Myocyte (in vitro differentiated cells): ENCODE results near the gene IL4R. TPM values are rescaled to one million over a fixed set of nuclear protein-coding genes. Genes with fewer than 3 reads are reported as not detected.
"Not testable (repeated sequence)": the region's sequence is repeated elsewhere in the genome, so short reads cannot be mapped to it uniquely, and the experiment has no call there.

Experiments
- DNase-seq: peaks from one replicate; pipeline ENCODE4 v3.0.0-alpha.2; 2012; ENCODE audit warnings: low read depth
- total RNA-seq: library from RNA; depleted of rRNA; stranded (reverse); fragments of >200 nt; gene quantifications from 2 replicates; pipeline ENCODE4 v1.2.3, GENCODE V29; 2014

Gene IL4R
- total RNA-seq, 1 donor from 2014 or later, result 9.4 TPM

GRCh38 chr16:27401768-27402568 is 88.2 kb downstream of the IL4R start, which contains the start of gene IL21R:
Gene IL21R (plus strand): TSS chr16:27402174. CDS start chr16:27430072, 27,898 bp downstream.
- DNase-seq, result peak; percentile 98

GRCh38 chr16:27402569-27402963 is 88.8 kb downstream of the IL4R start:
- no peak for DNase-seq

GRCh38 chr16:27402964-27403600 is 89.3 kb downstream of the IL4R start:
- peak; percentile 34 for DNase-seq

- DNase-seq, result no peak
Measured at GRCh38 chr16:27403601-27403992, 89.8 kb downstream of the IL4R start.

GRCh38 chr16:27404163-27404823 is 90.5 kb downstream of the IL4R start:
- DNase-seq, result no peak

- DNase-seq, result no peak
Measured at GRCh38 chr16:27405546-27406451, 92.0 kb downstream of the IL4R start.

- DNase-seq, result no peak
Measured at GRCh38 chr16:27406511-27407128, 92.8 kb downstream of the IL4R start.

- no peak for DNase-seq
Measured at GRCh38 chr16:27407133-27407532, 93.4 kb downstream of the IL4R start.

- peak; percentile 38 for DNase-seq
Measured at GRCh38 chr16:27408012-27408601, 94.3 kb downstream of the IL4R start.

- no peak for DNase-seq
Measured at GRCh38 chr16:27408602-27409031, 94.8 kb downstream of the IL4R start.

- DNase-seq, result not testable (repeated sequence)
Measured at GRCh38 chr16:27409958-27410357, 96.2 kb downstream of the IL4R start.

GRCh38 chr16:27410761-27411160 is 97.0 kb downstream of the IL4R start:
- DNase-seq, result no peak

GRCh38 chr16:27413956-27414355 is 100.2 kb downstream of the IL4R start:
- no peak for DNase-seq

Other genes starting within 250 kb of the IL4R start
- not detected in 2 replicates for gene C16orf82, start 247.0 kb upstream of the IL4R start, total RNA-seq
- gene KDM8, start 110.4 kb upstream of the IL4R start, total RNA-seq, result 4.3 and 7.2 TPM in 2 replicates
- 46.6 and 65.0 TPM in 2 replicates for gene NSMCE1, start 45.2 kb upstream of the IL4R start, total RNA-seq
- gene IL21R, start 88.2 kb downstream of the IL4R start, total RNA-seq, result 2.0 and 3.2 TPM in 2 replicates
- gene GTF3C1, start 235.9 kb downstream of the IL4R start, total RNA-seq, result 108 and 135 TPM in 2 replicates
- gene KATNIP, start 236.2 kb downstream of the IL4R start, total RNA-seq, result 10.7 and 10.8 TPM in 2 replicates